ENCODE results near the gene MN1. TPM values are rescaled to one million over a fixed set of nuclear protein-coding genes. Genes with fewer than 3 reads are reported as not detected.
"Not testable (repeated sequence)": the region's sequence is repeated elsewhere in the genome, so short reads cannot be mapped to it uniquely, and the experiment has no call there.

Gene MN1
- total and polyA plus RNA-seq, 2 experiments from 2014 or later: 7.8 to 45.8 TPM

DNA sequence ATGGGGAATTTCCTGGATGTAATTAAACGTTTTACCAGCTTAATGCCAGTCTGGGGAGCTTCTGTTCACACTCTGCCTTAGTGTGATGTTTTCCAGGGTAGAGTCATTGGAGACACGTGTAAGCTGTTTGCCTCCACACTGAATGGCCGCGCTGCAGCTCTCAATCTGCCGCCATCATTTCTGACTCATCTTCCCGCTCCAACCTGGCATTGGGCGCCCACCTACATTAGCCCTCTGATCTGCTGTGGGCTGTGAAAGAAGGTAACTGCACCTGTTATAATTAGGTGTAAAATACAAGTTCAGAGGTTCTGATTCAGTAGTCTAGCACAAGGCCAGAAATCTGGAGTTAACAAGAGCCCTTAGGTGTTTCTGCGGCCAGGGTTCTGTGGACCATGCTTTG lies 54.6 kb downstream of the MN1 start:
- peaks cover 13% of the 10 kb centered on the region for H3K4me1 ChIP-seq (ENCODE audit: low read depth)

DNA sequence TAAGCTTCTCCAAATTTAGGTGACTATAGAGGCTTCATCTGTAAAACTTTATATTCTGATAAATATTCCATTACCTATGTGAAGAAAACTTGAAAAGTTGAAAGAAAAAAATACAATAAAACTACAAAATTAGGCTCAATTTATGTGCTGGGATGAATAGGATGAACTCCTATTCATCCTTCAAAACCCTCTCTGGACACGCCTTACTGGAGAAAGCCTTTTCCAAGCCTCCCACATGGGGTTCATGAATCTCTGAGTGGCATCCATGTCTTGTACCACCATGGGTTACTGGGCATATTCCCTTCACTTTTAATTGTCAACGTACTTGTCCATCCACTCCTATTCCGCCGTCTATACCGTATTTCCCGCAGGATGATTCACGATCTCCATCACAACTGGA lies 55.7 kb downstream of the MN1 start:
- peaks cover 13% of the 10 kb centered on the region for H3K4me1 ChIP-seq (ENCODE audit: low read depth)
- DNase-seq (ENCODE audit: low read depth in 1 of 2, low spot score in 1 of 2): no peak
- no peaks in the 10 kb centered on the region for H3K36me3 ChIP-seq
- TF ChIP-seq, protein P1, sequence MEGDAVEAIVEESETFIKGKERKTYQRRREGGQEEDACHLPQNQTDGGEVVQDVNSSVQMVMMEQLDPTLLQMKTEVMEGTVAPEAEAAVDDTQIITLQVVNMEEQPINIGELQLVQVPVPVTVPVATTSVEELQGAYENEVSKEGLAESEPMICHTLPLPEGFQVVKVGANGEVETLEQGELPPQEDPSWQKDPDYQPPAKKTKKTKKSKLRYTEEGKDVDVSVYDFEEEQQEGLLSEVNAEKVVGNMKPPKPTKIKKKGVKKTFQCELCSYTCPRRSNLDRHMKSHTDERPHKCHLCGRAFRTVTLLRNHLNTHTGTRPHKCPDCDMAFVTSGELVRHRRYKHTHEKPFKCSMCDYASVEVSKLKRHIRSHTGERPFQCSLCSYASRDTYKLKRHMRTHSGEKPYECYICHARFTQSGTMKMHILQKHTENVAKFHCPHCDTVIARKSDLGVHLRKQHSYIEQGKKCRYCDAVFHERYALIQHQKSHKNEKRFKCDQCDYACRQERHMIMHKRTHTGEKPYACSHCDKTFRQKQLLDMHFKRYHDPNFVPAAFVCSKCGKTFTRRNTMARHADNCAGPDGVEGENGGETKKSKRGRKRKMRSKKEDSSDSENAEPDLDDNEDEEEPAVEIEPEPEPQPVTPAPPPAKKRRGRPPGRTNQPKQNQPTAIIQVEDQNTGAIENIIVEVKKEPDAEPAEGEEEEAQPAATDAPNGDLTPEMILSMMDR (IDR thresholded peaks at IDR 0.05; ENCODE audit: low read depth, low read length): no peak
- H3K9me3 ChIP-seq (ENCODE audit: low read depth): no peaks in the 10 kb centered on the region
- H3K27me3 ChIP-seq: peaks cover 21% of the 10 kb centered on the region
- no peak overlapping the region for H3K27ac ChIP-seq
- no peak overlapping the region for H3K4me3 ChIP-seq

More for the DNA sequence above, 54.6 kb downstream of the MN1 start:
- H3K36me3 ChIP-seq: no peaks in the 10 kb centered on the region
- no peak overlapping the region for H3K4me3 ChIP-seq
- no peaks in the 10 kb centered on the region for H3K9me3 ChIP-seq (ENCODE audit: low read depth)
- DNase-seq (ENCODE audit: low read depth in 1 of 2, low spot score in 1 of 2): no peak
- peaks cover 19% of the 10 kb centered on the region for H3K27me3 ChIP-seq
- TF ChIP-seq, protein P1 (IDR thresholded peaks at IDR 0.05; ENCODE audit: low read depth, low read length): no peak
- H3K27ac ChIP-seq: no peak overlapping the region

DNA sequence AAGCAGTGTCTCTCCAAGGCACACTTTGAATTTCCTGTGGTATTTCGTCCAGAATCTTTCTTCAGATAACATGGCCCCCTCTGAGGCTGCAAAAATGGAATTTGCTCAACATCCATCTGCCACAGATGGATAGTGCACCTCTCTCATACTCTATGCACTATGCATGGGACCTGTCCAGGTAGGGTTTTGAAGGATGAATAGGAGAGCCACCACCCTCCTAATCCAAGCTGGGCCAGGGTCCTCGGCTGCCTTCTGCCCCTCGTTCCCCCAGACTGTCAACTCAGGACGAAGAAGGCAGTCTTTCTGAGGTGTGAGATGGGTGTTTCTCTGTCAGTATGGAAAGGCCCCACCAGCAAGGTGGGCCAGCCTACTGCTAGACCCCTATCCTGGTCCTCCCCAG lies 56.4 kb downstream of the MN1 start:
- Histone ChIP-seq H3K36me3 (no peaks in the 10 kb centered on the region), H3K9me3 (ENCODE audit: low read depth) (no peaks in the 10 kb centered on the region), H3K4me1 (ENCODE audit: low read depth) (peaks cover 6% of the 10 kb centered on the region), H3K27ac (no peak overlapping the region), H3K4me3 (no peak overlapping the region), H3K27me3 (peaks cover 21% of the 10 kb centered on the region)
- DNase-seq (ENCODE audit: low read depth in 1 of 2, low spot score in 1 of 2): no peak
- TF ChIP-seq, protein P1 (IDR thresholded peaks at IDR 0.05; ENCODE audit: low read depth, low read length): no peak

DNA sequence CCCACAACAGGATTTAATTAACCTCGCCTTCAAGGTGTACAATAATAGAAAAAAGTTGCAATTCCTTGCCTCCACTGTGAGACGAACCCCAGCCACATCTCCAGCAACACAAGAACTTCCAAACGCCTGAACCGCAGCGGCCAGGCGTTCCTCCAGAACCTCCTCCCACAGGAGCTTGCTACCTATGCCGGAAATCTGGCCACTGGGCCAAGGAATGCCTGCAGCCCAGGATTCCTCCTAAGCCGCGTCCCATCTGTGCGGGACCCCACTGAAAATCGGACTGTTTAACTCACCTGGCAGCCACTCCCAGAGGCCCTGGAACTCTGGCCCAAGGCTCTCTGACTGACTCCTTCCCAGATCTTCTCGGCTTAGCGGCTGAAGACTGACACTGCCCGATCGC lies 57.5 kb downstream of the MN1 start:
- not testable (repeated sequence) for H3K4me1 ChIP-seq (ENCODE audit: low read depth); DNase-seq (ENCODE audit: low read depth in 1 of 2, low spot score in 1 of 2); H3K27ac ChIP-seq; H3K4me3 ChIP-seq; H3K9me3 ChIP-seq (ENCODE audit: low read depth); H3K36me3 ChIP-seq
- peaks cover 21% of the 10 kb centered on the region for H3K27me3 ChIP-seq

DNA sequence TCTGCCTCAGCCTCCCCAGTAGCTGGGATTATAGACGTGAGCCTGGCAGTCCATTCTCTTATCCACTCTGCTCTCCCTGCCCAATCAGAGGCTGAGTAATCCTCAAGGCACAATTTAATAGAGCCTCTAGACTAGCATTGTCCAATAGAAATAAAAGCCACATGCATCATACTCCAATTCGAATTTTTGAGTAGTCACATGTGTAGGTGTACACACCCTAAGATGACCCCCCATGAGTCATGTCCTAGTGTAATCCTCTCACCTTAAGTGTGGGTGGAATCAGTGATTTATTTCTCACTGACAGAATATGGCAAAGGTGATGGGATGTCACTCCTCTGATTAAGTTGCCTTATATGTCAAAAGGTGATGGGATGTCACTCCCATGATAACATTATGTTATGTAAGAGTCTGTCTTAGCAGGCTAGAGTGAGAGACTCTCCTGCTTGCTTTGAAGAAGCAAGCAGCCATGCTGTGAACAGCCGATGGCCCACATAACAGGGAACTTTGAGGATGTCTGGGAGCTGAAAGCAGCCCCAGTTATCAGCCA lies 61.3 kb downstream of the MN1 start:
- H3K4me3 ChIP-seq: no peak overlapping the region

DNA sequence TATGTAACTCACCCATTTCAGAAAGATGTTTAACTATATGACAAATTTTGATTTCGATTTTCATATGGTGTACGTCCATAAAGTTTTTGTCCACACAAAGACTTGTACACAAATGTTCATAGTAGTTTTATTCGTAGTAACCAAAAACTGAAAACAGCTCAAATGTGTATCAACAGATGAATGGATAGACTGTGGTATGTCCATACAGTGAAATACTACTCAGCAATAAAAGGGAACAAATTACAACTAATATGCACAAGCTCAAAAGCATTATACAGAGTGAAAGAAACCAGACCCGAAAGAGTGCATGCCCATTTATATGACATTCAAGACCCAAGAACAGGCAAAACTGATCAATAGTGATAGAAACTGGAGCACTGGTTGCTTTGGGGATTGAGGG lies 64.0 kb downstream of the MN1 start:
- Histone ChIP-seq H3K4me3 (no peak overlapping the region), H3K27ac (no peak overlapping the region), H3K27me3 (peaks cover 7% of the 10 kb centered on the region), H3K36me3 (no peaks in the 10 kb centered on the region), H3K9me3 (ENCODE audit: low read depth) (no peaks in the 10 kb centered on the region), H3K4me1 (ENCODE audit: low read depth) (no peaks in the 10 kb centered on the region)
- DNase-seq (ENCODE audit: low read depth in 1 of 2, low spot score in 1 of 2): no peak
- TF ChIP-seq, protein P1 (IDR thresholded peaks at IDR 0.05; ENCODE audit: low read depth, low read length): no peak

More for the DNA sequence above, 61.3 kb downstream of the MN1 start:
- Histone ChIP-seq H3K27ac (no peak overlapping the region), H3K4me1 (ENCODE audit: low read depth) (no peaks in the 10 kb centered on the region), H3K36me3 (no peaks in the 10 kb centered on the region), H3K9me3 (ENCODE audit: low read depth) (no peaks in the 10 kb centered on the region), H3K27me3 (peaks cover 21% of the 10 kb centered on the region)
- TF ChIP-seq, protein P1 (IDR thresholded peaks at IDR 0.05; ENCODE audit: low read depth, low read length): no peak
- DNase-seq (ENCODE audit: low read depth in 1 of 2, low spot score in 1 of 2): no peak
